ENCODE results near the gene HELZ.
"Not testable (repeated sequence)": the region's sequence is repeated elsewhere in the genome, so short reads cannot be mapped to it uniquely, and the experiment has no call there.

Gene HELZ

GRCh38 chr17:67096609-67097008, 148.4 kb downstream of the HELZ start:
- Mint-ChIP-seq H3K27me3 (no peaks in the 10 kb centered on the region), H3K36me3 (peaks cover 9% of the 10 kb centered on the region), H3K27ac (no peak overlapping the region), H3K4me3 (no peak overlapping the region), H3K9me3 (ENCODE audit: low read depth) (no peaks in the 10 kb centered on the region), H3K4me1 (ENCODE audit: low read depth) (peaks cover 41% of the 10 kb centered on the region)

GRCh38 chr17:67095803-67096202, 149.2 kb downstream of the HELZ start:
- Mint-ChIP-seq H3K4me1 (ENCODE audit: low read depth) (peaks cover 36% of the 10 kb centered on the region), H3K27ac (no peak overlapping the region), H3K4me3 (no peak overlapping the region), H3K9me3 (ENCODE audit: low read depth) (no peaks in the 10 kb centered on the region), H3K27me3 (no peaks in the 10 kb centered on the region), H3K36me3 (peaks cover 5% of the 10 kb centered on the region)

DNA sequence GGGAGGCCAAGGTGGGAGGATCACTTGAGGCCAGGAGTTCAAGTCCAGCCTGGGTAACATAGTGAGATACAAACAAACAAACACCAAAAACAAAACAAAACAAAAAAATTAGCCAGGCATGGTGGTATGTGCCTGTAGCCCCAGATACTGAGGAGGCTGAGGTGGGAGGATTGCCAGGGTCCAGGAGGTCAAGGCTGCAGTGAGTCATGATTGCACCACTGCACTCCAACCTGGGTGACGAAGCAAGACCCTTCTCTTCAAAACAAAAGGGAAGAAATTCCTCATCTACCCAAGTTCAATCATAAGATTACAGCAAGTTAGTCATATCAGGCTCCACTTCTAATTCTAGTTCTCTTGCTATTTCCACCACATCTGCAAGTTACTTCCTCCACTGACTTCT, 149.7 kb downstream of the HELZ start:
- peaks cover 34% of the 10 kb centered on the region for H3K4me1 Mint-ChIP-seq (ENCODE audit: low read depth)
- H3K27ac Mint-ChIP-seq; H3K9me3 Mint-ChIP-seq (ENCODE audit: low read depth); H3K27me3 Mint-ChIP-seq; H3K36me3 Mint-ChIP-seq; H3K4me3 Mint-ChIP-seq: not testable (repeated sequence)

DNA sequence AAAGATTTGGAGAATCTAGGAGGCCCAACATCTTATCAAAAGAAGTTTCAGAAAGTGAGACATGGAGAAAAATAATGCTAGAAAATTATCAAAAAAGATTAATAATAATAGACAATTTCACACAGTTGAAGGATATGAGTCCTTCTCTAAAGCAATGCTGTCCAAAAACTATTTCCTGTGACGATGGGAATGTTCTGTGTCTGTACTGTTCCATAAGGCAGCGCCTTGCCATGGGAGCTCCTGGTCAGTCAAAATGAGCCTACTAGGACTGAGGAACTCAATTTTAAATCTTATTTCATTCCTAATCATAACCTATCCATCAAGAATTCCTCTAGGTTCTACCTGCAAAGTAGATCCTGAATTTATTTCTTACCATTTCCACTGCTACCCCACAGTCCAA, 151.6 kb downstream of the HELZ start:
- Mint-ChIP-seq H3K4me3 (no peak overlapping the region), H3K27ac (no peak overlapping the region), H3K4me1 (ENCODE audit: low read depth) (peaks cover 38% of the 10 kb centered on the region), H3K9me3 (ENCODE audit: low read depth) (no peaks in the 10 kb centered on the region), H3K36me3 (peaks cover 11% of the 10 kb centered on the region), H3K27me3 (no peaks in the 10 kb centered on the region)

- not testable (repeated sequence) for H3K4me3 Mint-ChIP-seq; H3K27ac Mint-ChIP-seq; H3K36me3 Mint-ChIP-seq; H3K9me3 Mint-ChIP-seq (ENCODE audit: low read depth); H3K27me3 Mint-ChIP-seq
- peaks cover 34% of the 10 kb centered on the region for H3K4me1 Mint-ChIP-seq (ENCODE audit: low read depth)
Measured at GRCh38 chr17:67092710-67093109, 152.3 kb downstream of the HELZ start.

DNA sequence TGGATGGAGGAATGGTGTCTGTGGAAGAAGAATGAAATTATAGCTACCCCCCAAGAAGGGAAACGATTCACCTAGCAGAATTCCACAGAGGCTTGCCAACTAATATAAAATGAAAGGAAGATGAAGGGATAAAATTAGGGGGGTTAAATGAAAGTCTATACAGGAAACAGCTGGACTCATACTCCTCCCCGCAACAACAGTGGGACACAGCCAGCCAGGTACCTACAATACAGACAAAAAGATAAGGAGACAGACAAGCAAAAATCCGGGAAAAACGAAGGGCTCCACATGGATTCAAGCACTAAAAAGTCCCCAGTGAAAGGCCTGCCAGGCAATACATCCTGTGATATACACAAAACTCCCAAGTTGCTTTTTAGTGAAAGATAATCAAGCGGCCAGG, 152.7 kb downstream of the HELZ start:
- no peak overlapping the region for H3K4me3 Mint-ChIP-seq
- no peaks in the 10 kb centered on the region for H3K9me3 Mint-ChIP-seq (ENCODE audit: low read depth)
- no peak overlapping the region for H3K27ac Mint-ChIP-seq
- peaks cover 8% of the 10 kb centered on the region for H3K36me3 Mint-ChIP-seq
- H3K27me3 Mint-ChIP-seq = no peaks in the 10 kb centered on the region
- peaks cover 32% of the 10 kb centered on the region for H3K4me1 Mint-ChIP-seq (ENCODE audit: low read depth)

GRCh38 chr17:67090341-67090740, 154.7 kb downstream of the HELZ start:
- Mint-ChIP-seq H3K9me3 (ENCODE audit: low read depth) (no peaks in the 10 kb centered on the region), H3K4me1 (ENCODE audit: low read depth) (peaks cover 22% of the 10 kb centered on the region), H3K4me3 (no peak overlapping the region), H3K27ac (no peak overlapping the region), H3K27me3 (no peaks in the 10 kb centered on the region), H3K36me3 (peaks cover 8% of the 10 kb centered on the region)

GRCh38 chr17:67088639-67089038, 156.4 kb downstream of the HELZ start:
- Mint-ChIP-seq H3K27me3 (no peaks in the 10 kb centered on the region), H3K36me3 (peaks cover 8% of the 10 kb centered on the region), H3K4me3 (no peak overlapping the region), H3K9me3 (ENCODE audit: low read depth) (no peaks in the 10 kb centered on the region), H3K4me1 (ENCODE audit: low read depth) (peaks cover 18% of the 10 kb centered on the region), H3K27ac (no peak overlapping the region)

- Mint-ChIP-seq H3K27me3 (no peaks in the 10 kb centered on the region), H3K4me3 (no peak overlapping the region), H3K9me3 (ENCODE audit: low read depth) (no peaks in the 10 kb centered on the region), H3K36me3 (peaks cover 5% of the 10 kb centered on the region), H3K27ac (no peak overlapping the region), H3K4me1 (ENCODE audit: low read depth) (peaks cover 32% of the 10 kb centered on the region)
Measured at GRCh38 chr17:67085406-67085805, 159.6 kb downstream of the HELZ start.

DNA sequence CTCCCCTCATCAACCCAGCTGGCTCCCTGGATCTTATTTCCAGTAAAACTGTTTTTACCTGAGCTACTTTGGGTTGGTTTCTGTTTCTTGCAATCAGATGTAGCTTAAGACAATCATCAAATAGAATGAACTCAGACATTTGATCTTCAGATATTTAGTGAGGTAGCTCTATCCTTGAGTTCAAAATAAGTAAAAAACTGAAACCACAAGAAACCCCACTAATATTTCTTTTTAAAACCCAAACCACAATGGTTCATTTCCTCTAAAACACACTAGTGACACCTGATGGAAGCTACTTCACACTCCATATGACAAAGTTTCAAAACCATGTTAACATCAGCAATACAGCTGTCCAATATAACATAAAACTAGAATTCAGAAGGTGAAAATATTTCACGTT, 162.9 kb downstream of the HELZ start:
- Mint-ChIP-seq H3K27ac (peak overlapping the region; percentile 68), H3K4me1 (ENCODE audit: low read depth) (peaks cover 25% of the 10 kb centered on the region), H3K9me3 (ENCODE audit: low read depth) (no peaks in the 10 kb centered on the region), H3K36me3 (no peaks in the 10 kb centered on the region), H3K4me3 (peak overlapping the region; percentile 3), H3K27me3 (no peaks in the 10 kb centered on the region)

GRCh38 chr17:67080804-67081203, 164.2 kb downstream of the HELZ start:
- Mint-ChIP-seq H3K4me1 (ENCODE audit: low read depth) (peaks cover 25% of the 10 kb centered on the region), H3K27me3 (no peaks in the 10 kb centered on the region), H3K36me3 (peaks cover 3% of the 10 kb centered on the region), H3K4me3 (no peak overlapping the region), H3K27ac (peak overlapping the region; percentile 50), H3K9me3 (ENCODE audit: low read depth) (no peaks in the 10 kb centered on the region)

DNA sequence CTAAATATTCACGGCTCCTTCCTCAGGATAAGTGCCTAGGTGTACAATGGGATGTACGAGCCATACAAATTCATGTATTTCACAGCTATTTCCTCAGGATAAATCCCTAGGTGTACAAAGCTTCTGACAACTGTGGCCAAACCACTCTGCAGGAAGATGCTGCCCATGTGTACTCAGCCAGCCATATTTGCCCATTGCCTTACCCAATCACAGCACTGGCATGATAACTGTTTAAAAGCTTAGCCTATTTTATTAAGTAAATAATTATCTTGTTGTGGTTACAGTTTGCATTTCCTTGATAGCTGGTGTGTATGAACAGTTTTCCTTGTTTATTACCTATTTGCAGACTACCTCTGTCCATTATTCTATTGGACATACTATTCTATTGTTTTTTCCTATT, 165.5 kb downstream of the HELZ start:
- Mint-ChIP-seq H3K9me3 (ENCODE audit: low read depth) (no peaks in the 10 kb centered on the region), H3K4me1 (ENCODE audit: low read depth) (peaks cover 25% of the 10 kb centered on the region), H3K27me3 (no peaks in the 10 kb centered on the region), H3K4me3 (no peak overlapping the region), H3K27ac (no peak overlapping the region), H3K36me3 (peaks cover 3% of the 10 kb centered on the region)

- Mint-ChIP-seq H3K27me3 (no peaks in the 10 kb centered on the region), H3K9me3 (ENCODE audit: low read depth) (no peaks in the 10 kb centered on the region), H3K4me1 (ENCODE audit: low read depth) (peaks cover 21% of the 10 kb centered on the region), H3K27ac (no peak overlapping the region), H3K36me3 (peaks cover 7% of the 10 kb centered on the region), H3K4me3 (no peak overlapping the region)
Measured at GRCh38 chr17:67078292-67078691, 166.7 kb downstream of the HELZ start.

- no peaks in the 10 kb centered on the region for H3K27me3 Mint-ChIP-seq
- no peaks in the 10 kb centered on the region for H3K9me3 Mint-ChIP-seq (ENCODE audit: low read depth)
- H3K4me1 Mint-ChIP-seq (ENCODE audit: low read depth) = peaks cover 9% of the 10 kb centered on the region
- peaks cover 11% of the 10 kb centered on the region for H3K36me3 Mint-ChIP-seq
- no peak overlapping the region for H3K4me3 Mint-ChIP-seq
- peak overlapping the region; percentile 0 for H3K27ac Mint-ChIP-seq
Measured at GRCh38 chr17:67076290-67076689, 168.7 kb downstream of the HELZ start.

DNA sequence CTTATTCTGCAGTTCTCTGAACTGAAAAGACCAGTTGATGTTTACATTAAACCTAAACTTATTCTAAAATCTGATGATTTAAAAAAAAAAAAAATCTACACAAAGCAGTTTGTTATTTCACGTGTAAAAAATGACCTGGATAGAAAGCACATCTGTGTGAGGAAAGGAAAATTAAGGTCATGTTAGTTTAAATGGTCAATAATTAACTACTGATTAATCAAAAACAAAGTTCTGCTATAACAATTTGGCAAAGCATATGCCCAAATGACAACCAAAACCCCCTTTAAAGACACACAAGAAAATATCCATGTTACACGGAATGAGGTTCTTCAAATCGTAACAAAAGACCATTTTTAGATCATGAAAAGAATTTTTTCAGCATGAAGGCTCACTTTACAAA, 170.2 kb downstream of the HELZ start:
- Mint-ChIP-seq H3K36me3 (peaks cover 13% of the 10 kb centered on the region), H3K27ac (no peak overlapping the region), H3K9me3 (ENCODE audit: low read depth) (no peaks in the 10 kb centered on the region), H3K4me1 (ENCODE audit: low read depth) (no peaks in the 10 kb centered on the region), H3K27me3 (no peaks in the 10 kb centered on the region), H3K4me3 (no peak overlapping the region)

GRCh38 chr17:67072885-67073284, 172.1 kb downstream of the HELZ start:
- H3K4me3 Mint-ChIP-seq = no peak overlapping the region
- H3K27me3 Mint-ChIP-seq = no peaks in the 10 kb centered on the region
- H3K4me1 Mint-ChIP-seq (ENCODE audit: low read depth) = no peaks in the 10 kb centered on the region
- no peak overlapping the region for H3K27ac Mint-ChIP-seq
- no peaks in the 10 kb centered on the region for H3K9me3 Mint-ChIP-seq (ENCODE audit: low read depth)
- peaks cover 15% of the 10 kb centered on the region for H3K36me3 Mint-ChIP-seq

GRCh38 chr17:67071595-67071994, 173.4 kb downstream of the HELZ start:
- no peaks in the 10 kb centered on the region for H3K9me3 Mint-ChIP-seq (ENCODE audit: low read depth)
- H3K4me1 Mint-ChIP-seq (ENCODE audit: low read depth) = no peaks in the 10 kb centered on the region
- H3K27ac Mint-ChIP-seq = no peak overlapping the region
- H3K4me3 Mint-ChIP-seq = no peak overlapping the region
- no peaks in the 10 kb centered on the region for H3K27me3 Mint-ChIP-seq
- H3K36me3 Mint-ChIP-seq = peaks cover 15% of the 10 kb centered on the region

Data from activated naive CD8-positive, alpha-beta T cell (primary cell).